ENCODE results near the gene CHN2. TPM values are rescaled to one million over a fixed set of nuclear protein-coding genes. Genes with fewer than 3 reads are reported as not detected.
"Not testable (repeated sequence)": the region's sequence is repeated elsewhere in the genome, so short reads cannot be mapped to it uniquely, and the experiment has no call there.

CHN2 gene
- total and polyA plus RNA-seq, 8 donors, result 2.8 to 8.9 (median 4.3) TPM

GRCh38 chr7:29207162-29207801 is 12.7 kb downstream of the CHN2 start:
- Histone ChIP-seq H3K9me3 (no peaks in the 10 kb centered on the region), H3K4me1 (no peaks in the 10 kb centered on the region)

GRCh38 chr7:29208410-29209250 is 14.1 kb downstream of the CHN2 start:
- intact Hi-C loops (cut with DNase I), result no loop called here
- DNase-seq (no peak), ATAC-seq (no peak)
- no peaks in the 10 kb centered on the region for H3K27me3 ChIP-seq
- H3K4me3 ChIP-seq, result no peak overlapping the region
- no peak for TF ChIP-seq CTCF (IDR thresholded peaks at IDR 0.05)
- H3K36me3 ChIP-seq, result no peaks in the 10 kb centered on the region
- H3K4me1 ChIP-seq, result no peaks in the 10 kb centered on the region
- H3K27ac ChIP-seq, result no peak overlapping the region
- H3K9me3 ChIP-seq, result no peaks in the 10 kb centered on the region

More at GRCh38 chr7:29207162-29207801, 12.7 kb downstream of the CHN2 start:
- intact Hi-C loops (cut with DNase I), result no loop called here
- ATAC-seq, result peak; percentile 53
- no peak for DNase-seq
- no peaks in the 10 kb centered on the region for H3K27me3 ChIP-seq
- TF ChIP-seq CTCF (IDR thresholded peaks at IDR 0.05), result no peak
- H3K36me3 ChIP-seq, result no peaks in the 10 kb centered on the region
- H3K27ac ChIP-seq, result no peak overlapping the region
- no peak overlapping the region for H3K4me3 ChIP-seq

- ATAC-seq, result no peak
- no peaks in the 10 kb centered on the region for H3K36me3 ChIP-seq
- H3K27me3 ChIP-seq, result no peaks in the 10 kb centered on the region
These were observed 15.2 kb downstream of the CHN2 start for GRCh38 chr7:29209745-29210144.

GRCh38 chr7:29212736-29213135 is 18.2 kb downstream of the CHN2 start:
- H3K27ac ChIP-seq; ATAC-seq; H3K4me3 ChIP-seq; intact Hi-C loops (cut with DNase I); H3K9me3 ChIP-seq; H3K36me3 ChIP-seq; H3K4me1 ChIP-seq; DNase-seq; H3K27me3 ChIP-seq: not testable (repeated sequence)

More at GRCh38 chr7:29209745-29210144, 15.2 kb downstream of the CHN2 start:
- Histone ChIP-seq H3K4me3 (no peak overlapping the region), H3K27ac (no peak overlapping the region), H3K9me3 (no peaks in the 10 kb centered on the region), H3K4me1 (no peaks in the 10 kb centered on the region)
- DNase-seq, result no peak
- no peak for TF ChIP-seq CTCF (IDR thresholded peaks at IDR 0.05)
- intact Hi-C loops (cut with DNase I), result no loop called here

GRCh38 chr7:29214056-29214455 is 19.5 kb downstream of the CHN2 start:
- no peaks in the 10 kb centered on the region for H3K36me3 ChIP-seq
- no peak for TF ChIP-seq CTCF (IDR thresholded peaks at IDR 0.05)
- no peaks in the 10 kb centered on the region for H3K27me3 ChIP-seq
- H3K9me3 ChIP-seq, result no peaks in the 10 kb centered on the region
- ATAC-seq (no peak), DNase-seq (no peak)
- no peak overlapping the region for H3K27ac ChIP-seq
- intact Hi-C loops (cut with DNase I), result no loop called here
- H3K4me1 ChIP-seq, result no peaks in the 10 kb centered on the region
- no peak overlapping the region for H3K4me3 ChIP-seq
